WERI-Rb-1 (cell line): Measurements from ENCODE around the gene RPL10.
"Not testable (repeated sequence)": the region's sequence is repeated elsewhere in the genome, so short reads cannot be mapped to it uniquely, and the experiment has no call there.

Experiments
- DNase-seq: peaks from one replicate; pipeline ENCODE4 v3.0.0-alpha.2; 2020
- H3K27ac ChIP-seq: fragments of 250-450 bp; sonication (Bioruptor Pico); 2 replicates; pipeline ENCODE4 v1.5.1; 2020; ENCODE audit warnings: mild to moderate bottlenecking, moderate library complexity
- H3K27me3 ChIP-seq: fragments of 250-450 bp; sonication (Bioruptor Pico); 2 replicates; pipeline ENCODE4 v1.5.1; 2021; ENCODE audit warnings: mild to moderate bottlenecking, low read depth, moderate library complexity; ENCODE audit not compliant: insufficient read depth, severe bottlenecking
- H3K36me3 ChIP-seq: fragments of 250-450 bp; sonication (Bioruptor Pico); 2 replicates; pipeline ENCODE4 v1.5.1; 2020; ENCODE audit warnings: mild to moderate bottlenecking, moderate library complexity
- H3K4me3 ChIP-seq: 2 replicates; pipeline ENCODE4 v1.5.1; 2011; ENCODE audit warnings: low read depth, mild to moderate bottlenecking, control low read depth, low read length
- H3K9me3 ChIP-seq: fragments of 250-450 bp; sonication (Bioruptor Pico); 2 replicates; pipeline ENCODE4 v1.5.1; 2021; ENCODE audit warnings: mild to moderate bottlenecking, moderate library complexity; ENCODE audit not compliant: severe bottlenecking
- TF ChIP-seq, protein P1 (sequence below): IDR thresholded peaks from 2 replicates; pipeline ENCODE4 v1.5.1; 2011; ENCODE audit warnings: low read depth, mild to moderate bottlenecking, control low read depth, inconsistent platforms, low read length

RPL10 gene

GRCh38 chrX:154382483-154383069, 15.6 kb upstream of the RPL10 start:
- no peak for DNase-seq
- Histone ChIP-seq H3K36me3 (peaks cover 24% of the 10 kb centered on the region), H3K27ac (no peak overlapping the region), H3K4me3 (no peak overlapping the region), H3K27me3 (no peaks in the 10 kb centered on the region), H3K9me3 (no peaks in the 10 kb centered on the region)
- TF ChIP-seq, protein P1, sequence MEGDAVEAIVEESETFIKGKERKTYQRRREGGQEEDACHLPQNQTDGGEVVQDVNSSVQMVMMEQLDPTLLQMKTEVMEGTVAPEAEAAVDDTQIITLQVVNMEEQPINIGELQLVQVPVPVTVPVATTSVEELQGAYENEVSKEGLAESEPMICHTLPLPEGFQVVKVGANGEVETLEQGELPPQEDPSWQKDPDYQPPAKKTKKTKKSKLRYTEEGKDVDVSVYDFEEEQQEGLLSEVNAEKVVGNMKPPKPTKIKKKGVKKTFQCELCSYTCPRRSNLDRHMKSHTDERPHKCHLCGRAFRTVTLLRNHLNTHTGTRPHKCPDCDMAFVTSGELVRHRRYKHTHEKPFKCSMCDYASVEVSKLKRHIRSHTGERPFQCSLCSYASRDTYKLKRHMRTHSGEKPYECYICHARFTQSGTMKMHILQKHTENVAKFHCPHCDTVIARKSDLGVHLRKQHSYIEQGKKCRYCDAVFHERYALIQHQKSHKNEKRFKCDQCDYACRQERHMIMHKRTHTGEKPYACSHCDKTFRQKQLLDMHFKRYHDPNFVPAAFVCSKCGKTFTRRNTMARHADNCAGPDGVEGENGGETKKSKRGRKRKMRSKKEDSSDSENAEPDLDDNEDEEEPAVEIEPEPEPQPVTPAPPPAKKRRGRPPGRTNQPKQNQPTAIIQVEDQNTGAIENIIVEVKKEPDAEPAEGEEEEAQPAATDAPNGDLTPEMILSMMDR, result no peak

DNA sequence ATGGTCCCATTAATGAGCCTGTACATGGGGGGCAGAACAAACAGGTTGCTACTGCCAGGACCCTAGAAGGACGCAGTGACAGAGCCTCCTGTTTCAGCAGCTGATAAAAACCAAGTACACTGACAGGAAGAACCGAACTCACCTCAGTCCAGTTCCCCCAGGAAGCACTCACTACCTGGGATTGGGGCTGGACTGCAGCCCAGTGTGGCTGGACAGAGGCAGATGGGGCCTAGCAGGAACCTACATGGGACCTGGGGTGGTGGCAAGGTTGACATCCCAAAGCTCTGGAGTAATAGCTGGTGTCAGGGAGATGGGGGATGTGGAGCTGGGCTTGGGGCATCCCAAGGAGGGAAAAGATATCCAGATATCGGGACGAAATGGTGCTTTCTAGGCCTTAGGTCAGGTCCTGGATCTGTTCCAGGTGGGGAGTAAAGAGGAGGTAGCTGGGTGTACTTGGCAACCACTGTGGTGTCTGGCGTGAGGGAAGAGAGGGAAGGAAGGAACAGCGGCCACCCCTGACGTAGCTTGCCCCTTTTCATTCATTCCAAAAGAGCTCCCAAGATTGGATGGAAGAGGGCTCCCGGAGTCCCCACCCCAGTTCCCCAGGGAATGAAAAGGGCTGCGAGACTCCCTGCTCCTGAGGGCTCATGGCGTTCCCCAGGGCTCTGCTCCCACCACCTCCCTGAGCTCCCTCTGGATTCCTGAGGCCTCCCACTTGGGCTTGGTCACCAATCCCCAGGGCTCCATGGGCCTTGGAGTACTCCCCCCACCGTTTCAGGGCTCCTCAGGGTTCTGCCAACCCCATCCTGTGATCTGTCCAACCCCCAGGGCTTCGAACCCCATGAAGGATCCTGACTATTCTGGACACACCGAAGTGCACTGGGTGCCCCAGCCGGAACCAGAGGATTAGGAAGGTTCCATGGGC, 14.6 kb upstream of the RPL10 start:
- Histone ChIP-seq H3K9me3 (no peaks in the 10 kb centered on the region), H3K36me3 (peaks cover 24% of the 10 kb centered on the region), H3K4me3 (no peak overlapping the region), H3K27me3 (no peaks in the 10 kb centered on the region), H3K27ac (no peak overlapping the region)
- DNase-seq, result no peak
- TF ChIP-seq, protein P1, result no peak

DNA sequence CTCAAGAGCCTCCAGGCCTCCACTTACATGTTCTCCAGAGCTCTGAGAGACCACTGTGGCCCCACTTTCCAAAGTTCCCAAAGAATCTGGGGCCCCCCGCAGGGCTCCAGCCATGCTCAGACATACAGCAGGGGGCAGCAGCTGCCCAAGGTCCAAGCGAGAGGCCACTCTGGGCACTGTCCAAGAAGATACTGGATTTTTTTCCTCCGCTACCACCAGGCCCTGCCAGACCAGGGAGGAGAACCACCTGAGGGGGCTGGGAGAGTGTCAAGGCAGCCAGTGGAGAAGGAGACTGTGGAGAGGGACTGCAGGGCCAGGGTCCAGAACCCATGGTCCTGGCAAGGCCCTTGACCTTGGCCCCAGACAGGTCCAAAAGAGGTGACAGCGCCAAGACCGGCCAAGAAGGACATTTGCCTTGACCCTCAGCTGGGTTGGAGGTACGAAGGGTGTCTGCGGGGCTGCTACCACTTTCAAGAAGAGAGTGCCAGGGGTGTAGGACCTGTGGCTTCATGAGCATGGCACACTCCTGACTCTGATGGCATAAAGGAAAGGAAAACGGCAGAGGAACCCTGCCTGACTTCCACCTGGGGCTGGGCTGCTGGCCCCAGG, 13.8 kb upstream of the RPL10 start:
- peak; percentile 48 for DNase-seq
- Histone ChIP-seq H3K9me3 (no peaks in the 10 kb centered on the region), H3K27me3 (no peaks in the 10 kb centered on the region), H3K27ac (no peak overlapping the region), H3K36me3 (peaks cover 24% of the 10 kb centered on the region), H3K4me3 (no peak overlapping the region)
- TF ChIP-seq, protein P1, result peak; percentile 50; the same call in 1 of the 2 replicates

DNA sequence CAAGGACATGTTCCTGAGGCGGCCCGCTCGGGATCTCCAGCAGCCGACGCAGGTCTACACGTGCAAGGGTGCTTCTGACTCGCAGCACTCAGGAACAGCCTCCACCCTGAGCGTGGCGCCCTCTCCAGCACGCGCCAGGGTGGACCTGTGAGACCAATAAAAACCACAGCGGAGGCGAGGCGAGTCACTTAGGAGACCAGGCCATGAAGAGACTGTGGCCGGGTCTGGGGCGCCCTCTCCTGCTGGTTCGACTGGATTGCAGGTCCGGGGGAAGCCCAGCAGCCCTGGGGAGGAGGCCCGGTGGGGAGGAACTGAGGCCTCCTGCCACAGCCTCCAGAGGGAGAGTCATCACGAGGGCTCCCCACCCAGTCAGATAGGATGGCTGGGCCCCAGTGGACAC, 10.1 kb upstream of the RPL10 start:
- not testable (repeated sequence) for H3K27me3 ChIP-seq, H3K9me3 ChIP-seq, H3K36me3 ChIP-seq, H3K27ac ChIP-seq, H3K4me3 ChIP-seq, DNase-seq

DNA sequence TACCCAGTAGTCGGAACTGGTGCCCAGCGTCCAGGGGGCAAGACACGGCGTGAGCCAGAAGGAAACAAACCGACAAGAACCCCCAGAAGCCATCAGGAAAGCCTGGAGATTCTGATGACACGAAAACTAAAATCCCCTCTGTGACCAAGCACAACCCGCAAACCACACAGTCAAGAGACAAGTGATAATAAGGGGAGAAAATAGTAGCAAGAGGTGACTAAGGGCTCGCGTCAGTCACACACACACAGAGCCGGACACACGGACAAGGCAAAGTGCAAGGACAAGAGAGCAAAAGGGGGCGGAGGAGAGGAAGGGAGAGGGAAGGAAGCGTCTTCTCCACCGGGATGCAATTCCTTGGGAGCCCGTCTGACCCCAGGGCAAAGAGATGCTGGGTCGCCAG, 9.5 kb upstream of the RPL10 start:
- H3K27ac ChIP-seq, H3K4me3 ChIP-seq, H3K36me3 ChIP-seq, H3K9me3 ChIP-seq, DNase-seq, H3K27me3 ChIP-seq: not testable (repeated sequence)

GRCh38 chrX:154389812-154390747, 8.1 kb upstream of the RPL10 start:
- not testable (repeated sequence) for H3K36me3 ChIP-seq, H3K9me3 ChIP-seq, H3K27ac ChIP-seq, H3K27me3 ChIP-seq, DNase-seq, H3K4me3 ChIP-seq

DNA sequence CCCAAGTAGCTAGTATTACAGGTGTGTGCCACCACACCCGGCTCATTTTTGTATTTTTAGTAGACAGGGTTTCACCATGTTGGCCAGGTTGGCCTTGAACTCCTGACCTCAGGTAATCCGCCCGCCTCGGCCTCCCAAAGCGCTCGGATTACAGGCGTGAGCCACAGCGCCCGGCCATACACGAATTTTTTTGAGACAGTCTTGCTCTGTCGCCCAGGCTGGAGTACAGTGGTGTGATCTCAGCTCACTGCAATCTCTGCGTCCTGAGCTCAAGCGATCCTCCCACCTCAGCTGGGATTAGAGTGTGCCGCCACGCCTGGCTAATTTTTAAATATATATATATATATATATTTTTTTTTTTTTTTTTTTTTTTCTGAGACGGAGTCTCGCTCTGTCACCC, 1.8 kb upstream of the RPL10 start:
- Histone ChIP-seq H3K4me3 (peak overlapping the region; percentile 66; the same call in 1 of the 2 replicates), H3K27ac (peak overlapping the region; percentile 99), H3K36me3 (peaks cover 32% of the 10 kb centered on the region)
- not testable (repeated sequence) for H3K27me3 ChIP-seq, H3K9me3 ChIP-seq
- DNase-seq, result peak; percentile 71
